Fibroblast of skin of abdomen (primary cell): ENCODE results near the gene CDHR2.

Source experiments
- DNase-seq: peaks from one replicate; pipeline ENCODE4 v3.0.0-alpha.2; 2013

The CDHR2 gene

DNA sequence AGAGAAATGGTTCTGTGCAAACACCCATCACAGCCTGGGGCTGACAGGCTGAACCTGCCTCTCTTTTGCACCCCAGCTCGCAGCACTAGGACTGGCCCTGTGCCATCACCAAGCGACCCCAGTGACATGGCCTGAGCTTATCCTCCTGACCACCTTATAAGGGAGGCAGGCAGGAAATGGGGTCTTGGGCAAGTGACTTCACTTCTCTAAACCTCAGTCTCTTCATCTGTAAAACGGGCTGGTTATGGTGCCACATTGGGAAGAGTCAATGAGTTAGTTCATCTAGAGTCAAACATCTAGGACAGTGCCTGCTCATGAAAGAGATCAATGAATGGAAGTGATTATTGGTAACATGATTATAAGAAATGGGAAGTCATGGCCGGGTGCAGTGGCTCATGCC is 75.0 kb downstream of the CDHR2 start:
- DNase-seq, result no peak

DNA sequence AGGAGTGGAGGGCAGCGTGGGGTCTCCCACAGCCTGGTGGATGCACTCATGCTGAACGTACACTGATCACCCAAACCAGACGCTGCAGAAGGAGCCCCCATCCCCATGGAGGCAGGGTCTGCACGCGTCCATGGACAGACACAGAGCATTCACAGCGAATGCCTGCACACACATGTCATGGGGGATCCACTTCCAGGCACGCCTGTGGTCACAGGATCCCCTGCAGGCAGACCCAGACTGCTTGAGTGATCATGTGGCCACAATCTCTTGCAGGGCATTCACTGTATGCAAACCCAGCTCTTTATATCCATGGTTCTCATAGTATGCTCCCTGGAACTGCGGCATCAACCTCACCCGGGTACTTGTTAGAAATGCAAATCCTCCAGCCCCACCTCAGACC is 75.8 kb downstream of the CDHR2 start:
- DNase-seq, result no peak

DNA sequence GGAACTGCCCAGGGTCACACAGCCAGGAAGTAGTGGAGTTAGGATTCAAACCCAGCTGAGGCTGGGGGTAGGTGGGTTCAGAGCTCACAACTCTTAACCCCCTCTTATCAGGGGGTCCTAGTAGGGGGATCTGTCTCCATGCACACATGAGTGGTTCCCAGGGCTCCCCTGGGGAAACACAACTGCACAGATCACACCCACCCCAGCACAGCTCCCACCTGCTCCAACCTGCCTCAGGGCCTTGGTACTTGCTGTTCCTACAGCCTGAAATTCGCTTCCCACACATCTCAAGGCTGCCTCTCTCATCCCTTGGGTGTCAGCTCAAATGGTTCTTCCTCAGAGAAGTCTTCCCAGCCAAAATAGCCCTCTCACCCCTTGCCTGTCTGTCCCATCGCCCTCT is 76.4 kb downstream of the CDHR2 start:
- no peak for DNase-seq

DNA sequence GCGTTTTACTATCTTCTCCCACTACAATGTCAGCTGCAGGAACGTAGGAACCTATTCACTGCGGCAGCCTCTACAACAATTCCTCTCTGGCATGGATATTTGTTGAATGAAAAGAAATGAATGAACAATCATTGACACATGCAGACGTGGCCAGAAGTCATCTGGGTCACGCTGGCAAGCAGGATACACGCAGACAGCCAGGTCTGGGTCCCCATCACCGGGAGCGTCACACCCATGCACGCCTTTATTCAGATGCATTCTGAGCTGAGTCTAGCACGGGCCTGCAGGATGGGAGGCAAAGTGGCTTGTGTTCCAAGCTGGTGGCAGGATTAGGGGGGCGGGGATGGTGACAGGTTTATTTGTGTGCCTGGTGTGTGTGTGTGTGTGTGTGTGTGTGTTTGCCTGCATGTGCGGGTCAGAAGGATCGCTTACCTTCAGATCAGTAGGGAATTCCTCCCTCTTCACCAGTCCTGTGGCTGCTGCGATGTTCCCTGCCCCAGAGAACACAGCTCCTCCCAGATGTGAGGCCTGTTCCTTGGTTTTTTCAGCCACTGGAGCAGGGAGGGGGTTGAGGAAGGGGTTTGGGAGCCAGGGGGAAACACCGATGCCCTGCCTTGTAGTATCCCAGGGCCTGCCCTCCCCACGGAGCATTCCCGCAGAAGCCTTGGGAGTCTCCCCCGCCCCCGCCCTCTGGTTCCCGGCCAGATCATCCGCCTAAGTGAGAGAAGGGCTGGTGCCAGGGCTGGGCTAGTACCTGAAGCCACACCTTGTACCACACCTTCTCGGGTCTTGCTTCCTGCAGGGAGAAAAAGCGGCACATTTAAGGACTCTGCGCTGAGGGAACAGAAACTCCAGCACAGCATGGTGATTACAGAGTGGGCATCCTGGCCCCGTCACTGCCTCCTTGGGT is 77.1 kb downstream of the CDHR2 start:
- DNase-seq, result no peak

DNA sequence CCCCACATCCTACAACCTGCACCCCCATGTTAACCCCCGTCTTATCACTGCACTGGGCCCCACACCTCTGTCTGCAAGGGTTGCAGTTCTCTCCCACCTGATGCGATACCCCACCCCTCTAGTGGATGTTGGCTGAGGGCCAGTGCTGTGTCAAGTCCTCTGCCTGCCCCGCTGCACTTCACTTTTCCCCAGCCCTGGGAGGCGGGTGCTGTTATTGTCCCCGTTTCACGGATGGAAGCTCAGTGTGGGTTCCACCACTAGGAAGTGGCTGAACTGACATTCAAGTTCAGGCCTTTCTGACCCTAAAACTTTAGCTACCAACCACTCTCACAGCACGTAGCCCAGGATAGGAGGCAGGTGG is 77.7 kb downstream of the CDHR2 start:
- no peak for DNase-seq

DNA sequence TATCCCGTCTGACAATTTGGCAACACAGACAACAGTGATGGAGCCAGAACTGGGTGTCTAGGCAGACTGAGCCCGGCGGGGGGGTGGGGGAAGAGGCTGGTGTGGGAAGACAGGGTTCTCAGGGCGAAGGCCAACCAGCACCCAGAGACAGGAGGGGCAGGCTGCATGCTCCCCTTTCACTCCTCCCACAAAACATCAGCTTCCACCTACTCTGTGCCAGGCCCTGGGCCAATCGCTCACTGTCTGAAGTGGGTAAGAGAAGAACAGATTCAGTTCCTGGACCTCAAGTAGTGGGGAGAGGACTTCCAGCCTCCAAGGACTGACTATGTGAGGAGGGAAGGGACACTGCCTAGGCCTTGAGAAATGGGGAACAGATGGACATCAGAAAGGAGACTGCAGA is 78.4 kb downstream of the CDHR2 start:
- DNase-seq, result no peak

DNA sequence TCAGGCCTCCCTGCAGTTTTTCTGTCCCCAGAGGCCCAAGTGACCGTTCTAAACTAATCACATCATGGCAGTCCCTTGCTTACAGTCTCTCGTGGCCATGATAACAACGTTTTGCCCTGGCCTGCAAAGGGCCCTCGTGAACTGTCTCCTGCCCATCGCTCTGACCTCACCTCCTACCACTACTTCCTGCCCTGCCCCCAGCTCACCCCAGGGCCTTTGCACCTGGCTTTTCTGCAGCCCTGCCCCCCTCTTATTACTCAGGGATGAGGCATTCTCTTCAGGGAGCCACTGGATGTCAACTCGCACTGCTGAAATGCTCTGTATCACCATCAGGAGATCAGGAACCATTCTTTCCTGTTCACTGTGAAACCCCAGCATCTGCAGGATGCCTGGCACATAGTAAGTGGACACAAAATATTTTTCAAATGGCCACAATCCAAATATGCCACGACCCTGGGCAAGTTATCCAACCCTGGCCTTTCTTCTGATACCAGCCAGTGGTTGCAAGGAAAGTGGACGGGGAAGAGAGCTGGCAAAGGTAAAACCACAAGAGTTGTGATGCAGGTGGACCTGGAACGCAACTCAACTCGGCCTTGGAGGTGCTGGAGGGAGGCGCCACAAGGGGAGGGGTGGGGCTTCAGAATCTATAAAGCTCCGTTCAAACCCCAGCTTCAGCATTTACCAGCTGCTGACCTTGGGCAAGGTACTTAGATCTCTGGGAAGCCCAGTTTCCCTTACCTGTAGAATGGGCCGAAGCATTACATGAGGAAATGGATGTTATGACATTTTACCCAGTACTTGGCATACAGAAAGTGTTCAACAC is 79.5 kb downstream of the CDHR2 start:
- no peak for DNase-seq

DNA sequence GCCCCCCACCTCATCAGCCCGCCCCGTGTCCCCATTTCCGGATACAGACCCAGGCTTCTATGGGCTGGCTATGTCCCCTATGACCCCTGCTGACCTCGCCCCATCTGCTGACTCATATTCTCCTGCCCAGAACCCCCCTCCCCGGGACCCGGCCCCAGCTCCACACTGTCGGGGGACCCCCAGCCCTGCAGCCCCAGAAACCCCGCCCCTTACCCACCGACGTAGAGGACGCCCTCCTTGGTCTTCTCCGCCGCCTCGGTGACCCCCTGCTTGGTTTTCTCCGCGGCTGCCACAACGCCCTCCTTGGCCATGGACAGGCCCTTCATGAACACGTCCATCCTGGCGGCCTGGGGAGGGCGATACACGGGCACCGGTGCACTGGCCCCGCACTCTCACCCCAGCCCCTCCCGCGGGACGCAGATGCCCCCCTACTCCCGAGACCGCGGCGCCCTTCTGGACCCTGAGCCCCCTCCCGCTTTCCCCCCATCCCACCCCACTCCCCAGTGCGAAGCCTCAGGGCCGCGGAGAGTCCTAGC is 80.2 kb downstream of the CDHR2 start:
- DNase-seq, result no peak

DNA sequence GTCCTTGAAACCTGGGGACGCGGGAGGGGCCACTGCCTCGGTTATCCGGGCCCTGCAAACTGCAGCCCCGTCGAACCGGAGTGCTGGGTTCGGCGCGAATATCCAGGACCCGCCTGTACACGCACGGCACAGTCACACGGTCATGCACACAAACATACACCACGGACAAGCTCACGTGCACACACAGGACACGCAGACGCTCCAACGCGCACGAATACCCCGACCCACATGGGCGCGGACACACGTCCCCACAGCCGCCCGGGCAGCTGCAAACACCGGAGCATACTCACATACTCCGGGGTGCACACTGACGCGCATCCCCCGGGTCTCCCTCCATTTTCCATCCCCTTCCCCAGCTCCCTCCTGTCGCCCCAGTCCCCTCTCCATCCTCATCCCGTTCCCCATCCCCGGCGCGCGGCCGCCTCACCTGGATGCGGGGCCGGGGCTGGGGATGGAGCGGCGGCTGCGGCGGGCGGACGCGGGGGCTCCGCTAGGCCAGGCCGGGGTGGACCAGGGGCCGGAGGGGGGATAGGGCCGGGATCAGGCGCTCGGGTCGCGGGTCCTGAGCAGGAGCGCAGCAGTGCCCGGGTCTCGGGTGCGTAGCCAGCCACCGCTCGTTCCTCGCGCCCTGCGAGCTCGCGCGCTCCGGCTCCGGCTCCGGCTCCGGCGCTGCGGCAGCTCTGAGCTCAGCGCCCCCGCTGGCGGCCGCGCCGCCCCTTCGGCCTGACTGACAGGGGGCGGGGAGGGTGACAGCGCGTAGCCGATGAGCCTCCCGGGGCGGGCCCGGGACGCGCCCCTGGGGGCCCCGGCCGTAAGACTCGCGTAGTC is 80.9 kb downstream of the CDHR2 start, which contains the start of the genes EIF4E1B and SNCB:
Gene EIF4E1B (plus strand): TSS at position 823 of the 828 bp plus-strand sequence. CDS start 12,113 bp downstream, outside the sequence.
Gene SNCB (minus strand): TSS at position 682 of the 828 bp plus-strand sequence. CDS start 880 bp downstream, outside the sequence.
- peak; percentile 25 for DNase-seq

DNA sequence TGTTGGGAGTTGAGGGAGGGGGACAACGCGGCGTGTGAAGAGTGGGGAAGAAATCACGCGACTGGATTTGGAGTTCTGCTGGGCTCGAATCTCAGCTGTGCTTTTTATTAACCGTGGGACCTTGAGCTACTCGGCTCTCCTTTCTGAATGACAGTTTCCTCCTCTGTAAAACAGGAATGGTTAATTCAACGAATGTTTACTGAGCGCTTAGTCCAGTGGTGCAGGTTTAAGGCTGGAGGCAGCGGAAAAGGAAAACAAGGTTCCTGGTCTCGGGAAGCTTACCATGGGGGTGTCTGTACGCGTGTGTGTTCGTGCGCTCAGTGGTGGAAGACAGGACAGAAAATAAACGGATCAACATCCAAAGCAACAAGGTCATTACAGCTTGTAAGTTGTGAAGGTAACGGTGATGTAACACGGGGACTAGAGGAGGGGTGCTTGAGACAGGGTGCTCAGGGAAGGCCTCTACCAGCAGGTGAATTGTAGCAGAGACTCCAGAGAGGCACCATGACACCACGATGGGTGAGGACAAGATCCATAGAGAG is 81.6 kb downstream of the CDHR2 start:
- no peak for DNase-seq

DNA sequence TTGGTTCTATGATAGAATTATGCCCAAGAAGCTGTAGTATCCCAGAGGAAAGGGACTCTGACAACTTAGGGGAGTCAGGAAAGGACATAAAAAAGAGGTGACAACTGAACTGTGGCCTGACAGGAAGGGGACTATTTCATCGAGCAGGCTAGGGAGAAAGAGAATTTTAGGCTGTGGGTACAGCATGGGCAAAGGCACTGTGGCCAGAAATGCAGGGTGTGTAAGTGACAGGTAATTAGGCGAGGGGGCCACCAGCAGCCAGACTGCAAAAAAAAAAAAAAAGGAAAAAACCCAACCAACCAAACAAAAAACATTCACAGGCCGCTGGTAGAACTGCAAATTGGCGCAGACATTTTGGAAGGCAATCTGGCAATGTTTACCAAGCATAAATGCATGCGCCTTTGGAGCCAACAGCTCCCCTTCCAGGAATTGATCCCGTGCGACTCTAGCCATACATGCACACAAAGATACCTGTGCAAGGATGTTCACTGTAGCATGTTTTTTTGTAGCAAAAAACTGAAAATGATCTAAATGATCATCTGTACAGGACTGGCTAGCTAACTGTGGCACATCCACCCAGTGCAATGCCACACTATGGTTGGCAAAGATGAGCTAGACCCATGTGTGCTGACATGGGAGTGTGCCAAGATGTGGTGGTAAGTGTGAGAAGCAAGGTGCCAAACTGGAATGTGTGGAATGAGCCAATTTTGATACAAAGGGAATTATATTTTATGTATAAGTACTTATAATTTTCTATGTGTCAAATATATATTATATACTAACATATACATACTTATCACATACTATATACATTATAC is 82.5 kb downstream of the CDHR2 start:
- DNase-seq, result no peak

DNA sequence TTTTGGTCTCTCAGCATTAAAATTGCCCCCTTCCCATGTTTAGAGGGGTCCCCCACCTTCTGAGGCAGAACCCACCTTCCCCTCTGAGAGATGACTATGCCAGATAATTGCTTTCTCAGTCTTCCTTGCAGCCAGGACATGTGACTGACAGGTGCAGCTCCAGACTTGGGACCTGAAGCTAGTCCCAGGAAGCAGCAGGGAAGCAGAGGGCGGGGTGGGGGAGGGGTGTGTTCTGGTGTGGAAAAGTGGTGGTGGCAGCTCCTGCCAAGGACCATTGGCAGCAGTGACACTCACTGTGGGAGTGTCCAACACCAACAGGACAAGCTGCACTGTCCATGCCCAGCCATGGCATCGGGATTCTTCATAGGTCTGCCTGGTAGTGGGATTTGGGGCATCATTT is 83.6 kb downstream of the CDHR2 start:
- no peak for DNase-seq

DNA sequence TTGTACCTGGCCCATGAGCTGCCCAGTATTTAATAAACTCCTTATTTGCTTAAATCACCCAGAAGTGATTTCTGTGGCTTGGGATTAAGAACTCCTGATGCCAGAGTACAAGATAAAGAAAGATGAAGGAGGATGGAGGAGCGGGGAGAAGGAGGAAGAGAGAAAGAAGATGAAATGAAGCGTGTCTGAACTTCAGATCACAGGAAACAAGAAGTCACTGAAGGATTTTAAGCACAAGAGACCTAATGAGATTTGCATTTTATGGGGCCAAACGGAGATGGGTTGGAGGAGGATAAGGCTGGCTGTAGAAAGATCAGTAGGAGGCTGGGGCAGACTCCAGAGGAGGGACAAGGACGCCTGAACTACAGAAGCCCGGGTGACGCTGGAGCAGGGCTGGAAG is 84.5 kb downstream of the CDHR2 start:
- DNase-seq, result no peak

DNA sequence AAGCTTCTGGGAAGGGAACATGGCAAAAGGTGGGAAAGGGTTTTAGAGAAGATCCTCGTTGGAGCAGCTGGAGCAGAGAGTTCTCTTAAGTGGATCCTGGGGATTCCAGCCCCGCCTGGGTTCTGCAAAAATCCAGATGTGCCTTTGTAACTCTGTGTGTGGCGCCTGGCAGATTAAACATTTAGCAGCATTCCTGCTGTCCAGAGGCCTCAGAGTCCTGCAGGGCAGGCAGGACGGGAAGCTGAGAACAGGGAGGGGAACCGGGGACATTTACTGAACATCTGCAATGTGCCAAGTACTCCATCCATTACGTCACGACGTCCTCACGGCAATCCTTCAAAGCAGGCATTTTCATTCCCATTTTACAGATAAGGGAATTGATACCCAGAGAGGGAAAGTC is 87.3 kb downstream of the CDHR2 start:
- DNase-seq, result no peak

DNA sequence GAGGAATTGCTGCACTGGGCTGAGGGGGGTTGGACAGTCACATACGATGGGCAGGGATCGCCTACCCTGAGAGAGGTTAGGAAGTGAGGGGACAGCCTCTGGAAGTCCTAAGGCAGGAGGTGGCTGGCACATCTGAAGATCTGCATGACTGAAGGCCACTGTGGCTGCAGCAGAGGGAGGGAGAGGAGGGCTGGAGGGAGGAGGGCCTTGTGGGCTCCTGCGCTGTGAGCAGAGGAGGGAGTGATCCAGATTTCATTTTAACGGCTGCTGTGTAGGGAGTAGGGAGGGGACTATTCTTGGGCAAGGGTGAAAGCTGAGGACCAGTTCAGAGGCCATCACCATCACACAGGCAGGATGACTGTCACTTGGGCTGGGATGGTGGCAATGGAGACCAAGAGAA is 88.4 kb downstream of the CDHR2 start:
- no peak for DNase-seq

DNA sequence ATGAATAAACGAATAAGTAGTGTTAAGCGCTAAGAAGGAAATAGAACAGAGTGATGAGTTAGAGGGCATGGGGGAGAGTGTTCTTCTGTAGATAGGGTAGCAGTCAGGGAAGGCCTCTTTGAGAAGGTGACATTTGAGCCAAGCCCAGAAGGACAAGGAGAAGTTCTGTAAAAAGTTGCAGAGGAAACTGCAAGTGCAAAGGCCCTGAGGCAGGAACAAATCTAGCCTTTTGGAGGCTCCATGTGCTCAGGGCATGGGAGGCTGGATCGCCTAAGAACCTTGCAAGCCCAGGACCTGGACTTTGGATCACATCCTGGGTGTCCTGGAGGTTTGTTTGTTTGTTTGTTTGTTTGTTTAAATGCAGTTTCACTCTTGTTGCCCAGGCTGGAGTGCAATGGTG is 89.3 kb downstream of the CDHR2 start:
- no peak for DNase-seq

DNA sequence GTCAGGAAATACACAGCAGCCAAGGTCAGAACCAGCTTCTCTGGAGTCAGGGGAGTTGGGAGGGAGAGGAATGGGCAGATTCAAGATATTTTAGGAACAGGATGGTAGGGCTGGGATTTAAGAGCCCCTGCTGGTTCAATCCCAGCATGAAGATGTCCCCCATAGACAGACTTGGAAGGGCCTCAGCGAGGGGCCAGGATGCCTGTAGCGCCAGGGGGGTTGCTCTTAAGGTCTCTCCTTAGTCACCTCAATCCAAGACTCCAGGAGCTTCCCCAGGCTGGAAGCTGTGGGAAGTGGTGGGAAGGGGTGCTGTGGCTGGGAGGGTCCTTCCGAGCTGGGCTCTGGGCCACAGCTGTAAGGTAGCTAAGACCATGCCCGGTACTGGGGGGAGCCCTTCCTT is 90.1 kb downstream of the CDHR2 start:
- DNase-seq, result no peak

DNA sequence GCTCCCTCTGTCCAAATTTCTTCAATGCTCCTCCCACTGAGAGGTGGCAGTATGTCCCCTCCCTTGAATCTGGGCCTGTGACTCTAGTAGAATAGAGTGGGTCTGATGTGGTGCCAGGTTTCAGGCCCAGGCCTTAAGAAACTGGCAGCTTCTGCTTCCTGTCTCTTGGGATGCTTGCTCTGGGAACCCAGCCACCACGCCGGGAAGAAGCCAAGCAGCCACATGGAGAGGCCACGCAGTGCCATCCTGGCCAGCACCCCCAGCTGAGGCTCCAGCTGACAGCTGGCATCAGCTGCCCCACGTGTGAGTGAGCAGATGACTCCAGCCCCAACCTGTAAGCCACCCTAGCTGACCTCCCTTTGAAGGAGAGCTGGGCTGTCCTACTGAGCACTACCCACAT is 90.8 kb downstream of the CDHR2 start:
- no peak for DNase-seq

DNA sequence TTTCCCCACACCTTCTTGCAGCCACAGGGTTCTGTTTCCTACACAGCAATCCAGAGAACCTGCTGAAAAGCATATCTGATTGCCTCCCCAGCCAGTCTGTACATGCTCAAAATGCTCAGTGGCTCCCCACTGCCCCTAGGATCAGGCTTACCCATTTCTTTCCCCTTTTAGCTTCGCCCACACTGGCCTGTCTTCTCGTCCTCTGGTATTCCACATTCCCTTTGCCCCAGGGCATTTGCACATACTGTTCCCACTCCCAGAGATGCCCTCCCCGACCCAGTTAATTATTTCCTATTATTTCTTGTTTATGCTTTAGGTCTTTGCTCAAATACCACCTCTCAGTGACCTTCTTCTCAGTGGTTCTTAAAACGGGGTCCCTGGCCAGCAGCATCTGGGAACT is 91.5 kb downstream of the CDHR2 start:
- no peak for DNase-seq

DNA sequence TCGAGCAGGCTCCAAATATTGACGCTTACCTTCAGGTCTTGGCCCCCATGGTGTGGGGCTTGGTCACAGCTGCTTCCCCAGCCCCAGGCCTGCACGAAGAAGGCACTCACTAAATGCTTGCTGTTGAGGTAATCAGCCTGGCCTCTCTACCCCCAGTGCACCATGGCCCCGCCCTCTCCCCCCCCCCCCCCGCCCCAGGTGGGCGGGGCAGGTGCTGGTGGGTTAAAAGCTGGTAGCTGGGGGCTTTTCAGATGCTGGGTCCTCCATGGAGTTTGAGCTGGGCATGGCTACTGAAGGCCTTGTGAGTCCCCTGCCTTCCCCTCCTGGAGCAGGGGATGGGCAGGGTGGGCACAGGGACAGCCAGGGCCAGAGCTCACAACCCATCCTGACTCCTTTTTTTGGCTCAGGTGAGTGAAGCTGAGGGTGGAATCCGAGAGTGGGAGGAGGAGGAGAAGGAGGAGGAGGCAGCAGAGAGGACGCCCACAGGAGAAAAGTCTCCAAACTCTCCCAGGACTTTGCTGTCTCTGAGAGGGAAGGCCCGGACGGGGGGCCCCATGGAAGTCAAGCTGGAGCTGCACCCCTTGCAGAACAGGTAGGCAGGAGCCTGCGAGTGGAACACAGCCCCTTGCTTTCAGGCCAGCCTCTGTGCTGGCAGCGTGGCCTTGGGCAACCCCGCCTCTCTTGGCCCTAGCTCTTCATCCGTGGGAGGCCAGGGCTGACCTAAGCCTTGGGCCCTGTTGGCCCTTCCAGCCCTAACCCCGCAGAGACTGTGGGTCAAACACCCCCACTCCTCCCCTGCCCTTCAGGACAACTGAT is 93.7 kb downstream of the CDHR2 start:
- no peak for DNase-seq
